ENCODE data around the gene FHAD1.
A peak's percentile ranks its signal among the peaks of the same experiment; 100 is the strongest.

The FHAD1 gene

GRCh38 chr1:15337656-15338402, 90.8 kb downstream of the FHAD1 start:
- TF ChIP-seq MAX (IDR thresholded peaks at IDR 0.05): 0 out of 2 replicates have a peak, but pooled peaks have one; percentile 40
- peak; percentile 44; the same call in 1 of the 2 replicates for TF ChIP-seq NFIC (IDR thresholded peaks at IDR 0.05)
- TF ChIP-seq EP300 (IDR thresholded peaks at IDR 0.05; ENCODE audit: borderline replicate concordance): no peak

- TF ChIP-seq ZBTB7A (IDR thresholded peaks at IDR 0.05; ENCODE audit: low read depth) (no peak), EP300 (IDR thresholded peaks at IDR 0.05; ENCODE audit: borderline replicate concordance) (no peak), RAD21 (IDR thresholded peaks at IDR 0.05; ENCODE audit: low read depth) (no peak), USF1 (IDR thresholded peaks at IDR 0.05) (no peak), FOXM1 (IDR thresholded peaks at IDR 0.05; ENCODE audit: borderline replicate concordance, low read depth) (no peak), TAF1 (IDR thresholded peaks at IDR 0.05; ENCODE audit: low read depth) (no peak), TEAD4 (IDR thresholded peaks at IDR 0.05) (no peak), CREB1 (IDR thresholded peaks at IDR 0.05; ENCODE audit: low read depth) (no peak)
Observed at GRCh38 chr1:15339570-15339969, 92.5 kb downstream of the FHAD1 start.

GRCh38 chr1:15341228-15341627, 94.2 kb downstream of the FHAD1 start:
- TF ChIP-seq CEBPB (IDR thresholded peaks at IDR 0.05) (no peak), REST (IDR thresholded peaks at IDR 0.05; ENCODE audit: low read depth) (no peak), NFIC (IDR thresholded peaks at IDR 0.05) (no peak), RAD21 (IDR thresholded peaks at IDR 0.05; ENCODE audit: low read depth) (no peak), CREB1 (IDR thresholded peaks at IDR 0.05; ENCODE audit: low read depth) (no peak), EP300 (IDR thresholded peaks at IDR 0.05; ENCODE audit: borderline replicate concordance) (no peak), TEAD4 (IDR thresholded peaks at IDR 0.05) (no peak), TCF12 (IDR thresholded peaks at IDR 0.05; ENCODE audit: low read depth) (no peak), YY1 (IDR thresholded peaks at IDR 0.05; ENCODE audit: low read depth) (no peak), ZBTB7A (IDR thresholded peaks at IDR 0.05; ENCODE audit: low read depth) (no peak), TAF1 (IDR thresholded peaks at IDR 0.05; ENCODE audit: low read depth) (no peak), USF1 (IDR thresholded peaks at IDR 0.05) (no peak), MAX (IDR thresholded peaks at IDR 0.05) (no peak), EGR1 (IDR thresholded peaks at IDR 0.05) (no peak), FOXM1 (IDR thresholded peaks at IDR 0.05; ENCODE audit: borderline replicate concordance, low read depth) (no peak)

- no peak for TF ChIP-seq TCF12 (IDR thresholded peaks at IDR 0.05; ENCODE audit: low read depth)
- TF ChIP-seq ZBTB7A (IDR thresholded peaks at IDR 0.05; ENCODE audit: low read depth): no peak
- TF ChIP-seq EP300 (IDR thresholded peaks at IDR 0.05; ENCODE audit: borderline replicate concordance): no peak
- TF ChIP-seq YY1 (IDR thresholded peaks at IDR 0.05; ENCODE audit: low read depth): no peak
- no peak for TF ChIP-seq CREB1 (IDR thresholded peaks at IDR 0.05; ENCODE audit: low read depth)
- no peak for TF ChIP-seq RAD21 (IDR thresholded peaks at IDR 0.05; ENCODE audit: low read depth)
- no peak for TF ChIP-seq TEAD4 (IDR thresholded peaks at IDR 0.05)
- no peak for TF ChIP-seq EGR1 (IDR thresholded peaks at IDR 0.05)
- no peak for TF ChIP-seq MAX (IDR thresholded peaks at IDR 0.05)
- TF ChIP-seq REST (IDR thresholded peaks at IDR 0.05; ENCODE audit: low read depth): no peak
- no peak for TF ChIP-seq NFIC (IDR thresholded peaks at IDR 0.05)
Observed at GRCh38 chr1:15341634-15342407, 94.8 kb downstream of the FHAD1 start.

- TF ChIP-seq CREB1 (IDR thresholded peaks at IDR 0.05; ENCODE audit: low read depth): no peak
- no peak for TF ChIP-seq EGR1 (IDR thresholded peaks at IDR 0.05)
Observed at GRCh38 chr1:15342408-15342967, 95.5 kb downstream of the FHAD1 start.
